Neuronal stem cell (in vitro differentiated cells): ENCODE results near the gene NINJ2.

Experiments
- DNase-seq: peaks from one replicate; pipeline ENCODE4 v3.0.0-alpha.2; 2013; ENCODE audit warnings: low spot score
- H2AFZ ChIP-seq: one replicate; pipeline ENCODE4 v1.6.1; 2013; ENCODE audit warnings: mild to moderate bottlenecking, low read length, inconsistent platforms
- H2AK5ac ChIP-seq: 2 replicates; pipeline ENCODE4 v1.6.1; 2013; ENCODE audit warnings: low read depth, mild to moderate bottlenecking, inconsistent platforms, low read length, moderate library complexity, mixed read lengths
- H2BK120ac ChIP-seq: 2 replicates; pipeline ENCODE4 v1.6.1; 2013; ENCODE audit warnings: low read depth, mild to moderate bottlenecking, inconsistent platforms, low read length, moderate library complexity, mixed read lengths
- H2BK12ac ChIP-seq: one replicate; pipeline ENCODE4 v1.6.1; 2013; ENCODE audit warnings: low read length, inconsistent platforms
- H2BK15ac ChIP-seq: 2 replicates; pipeline ENCODE4 v1.6.1; 2013; ENCODE audit warnings: mild to moderate bottlenecking, low read length, inconsistent platforms, mixed read lengths
- H2BK5ac ChIP-seq: one replicate; pipeline ENCODE4 v1.6.1; 2013; ENCODE audit warnings: inconsistent platforms, mild to moderate bottlenecking, low read length, moderate library complexity
- H3K14ac ChIP-seq: one replicate; pipeline ENCODE4 v1.6.1; 2013; ENCODE audit warnings: low read length, inconsistent platforms
- H3K18ac ChIP-seq: 2 replicates; pipeline ENCODE4 v1.6.1; 2013; ENCODE audit warnings: low read length, inconsistent platforms
- H3K23ac ChIP-seq: 2 replicates; pipeline ENCODE4 v1.6.1; 2013; ENCODE audit warnings: low read depth, mild to moderate bottlenecking, mixed read lengths, low read length, inconsistent platforms; ENCODE audit not compliant: poor library complexity
- H3K27ac ChIP-seq: replicated peaks from 3 replicates; pipeline ENCODE4 v1.5.1; 2013; ENCODE audit warnings: low read length, inconsistent platforms
- H3K27me3 ChIP-seq, 3 experiments: 2 replicates each; pipeline ENCODE4 v1.6.1; 2013; ENCODE audit warnings: low read length in 3 of 3, mild to moderate bottlenecking in 2 of 3, inconsistent platforms in 1 of 3, low read depth in 1 of 3, mixed read lengths in 1 of 3, moderate library complexity in 1 of 3; ENCODE audit not compliant: control insufficient read depth in 3 of 3, insufficient read depth in 3 of 3
- H3K36me3 ChIP-seq, 2 donors: replicated peaks in 1 of 2; 2 replicates each; pipeline ENCODE4 v1.6.1; 2013; ENCODE audit warnings: low read length in 2 of 2; ENCODE audit not compliant: control insufficient read depth in 2 of 2, insufficient read depth in 2 of 2
- H3K4ac ChIP-seq: 2 replicates; pipeline ENCODE4 v1.6.1; 2013; ENCODE audit warnings: inconsistent platforms, mild to moderate bottlenecking, low read length, moderate library complexity
- H3K4me1 ChIP-seq, 2 donors: 1 replicate in 1 of 2; 2 replicates in 1 of 2; pipeline ENCODE4 v1.6.1; 2013; ENCODE audit warnings: low read length in 2 of 2, low read depth in 1 of 2; ENCODE audit not compliant: control insufficient read depth in 2 of 2, insufficient read depth in 1 of 2
- H3K4me2 ChIP-seq: one replicate; pipeline ENCODE4 v1.6.1; 2013; ENCODE audit warnings: mild to moderate bottlenecking, low read length, inconsistent platforms; ENCODE audit not compliant: insufficient read depth, poor library complexity, severe bottlenecking
- H3K4me3 ChIP-seq, 2 donors: 2 replicates each; pipeline ENCODE4 v1.5.1; 2013; ENCODE audit warnings: low read length in 2 of 2, mild to moderate bottlenecking in 2 of 2, inconsistent platforms in 1 of 2, moderate library complexity in 1 of 2
- H3K79me1 ChIP-seq: one replicate; pipeline ENCODE4 v1.6.1; 2013; ENCODE audit warnings: low read depth, mild to moderate bottlenecking, inconsistent platforms, low read length, moderate library complexity
- H3K9ac ChIP-seq: one replicate; pipeline ENCODE4 v1.6.1; 2013; ENCODE audit warnings: mild to moderate bottlenecking, low read depth, low read length, inconsistent platforms; ENCODE audit not compliant: poor library complexity
- H3K9me3 ChIP-seq, 2 donors: replicated peaks in 1 of 2; 2 replicates each; pipeline versions ENCODE3 to v1.6.1; 2013; ENCODE audit warnings: low read length in 2 of 2, mild to moderate bottlenecking in 2 of 2, inconsistent platforms in 1 of 2, low read depth in 1 of 2, mixed read lengths in 1 of 2, moderate library complexity in 1 of 2; ENCODE audit not compliant: control insufficient read depth in 2 of 2, insufficient read depth in 1 of 2
- H4K8ac ChIP-seq: one replicate; pipeline ENCODE4 v1.6.1; 2013; ENCODE audit warnings: low read depth, mild to moderate bottlenecking, inconsistent platforms, low read length, moderate library complexity
- H4K91ac ChIP-seq: one replicate; pipeline ENCODE4 v1.6.1; 2013; ENCODE audit warnings: low read length, low read depth, mild to moderate bottlenecking, inconsistent platforms; ENCODE audit not compliant: poor library complexity
- WGBS, 2 donors: extraction: QIAGEN DNeasy Blood & Tissue Kit; methylation state at CpG; one replicate each; pipeline ENCODE4 v1.1.7; 2013; ENCODE audit warnings: missing lambda C conversion rate in 2 of 2, mixed read lengths in 1 of 2; ENCODE audit not compliant: insufficient read length in 2 of 2, insufficient replicate concordance in 1 of 2; ENCODE audit errors: extremely low coverage in 2 of 2; 5-methylcytosine and 5-hydroxymethylcytosine counted together

Gene NINJ2

DNA sequence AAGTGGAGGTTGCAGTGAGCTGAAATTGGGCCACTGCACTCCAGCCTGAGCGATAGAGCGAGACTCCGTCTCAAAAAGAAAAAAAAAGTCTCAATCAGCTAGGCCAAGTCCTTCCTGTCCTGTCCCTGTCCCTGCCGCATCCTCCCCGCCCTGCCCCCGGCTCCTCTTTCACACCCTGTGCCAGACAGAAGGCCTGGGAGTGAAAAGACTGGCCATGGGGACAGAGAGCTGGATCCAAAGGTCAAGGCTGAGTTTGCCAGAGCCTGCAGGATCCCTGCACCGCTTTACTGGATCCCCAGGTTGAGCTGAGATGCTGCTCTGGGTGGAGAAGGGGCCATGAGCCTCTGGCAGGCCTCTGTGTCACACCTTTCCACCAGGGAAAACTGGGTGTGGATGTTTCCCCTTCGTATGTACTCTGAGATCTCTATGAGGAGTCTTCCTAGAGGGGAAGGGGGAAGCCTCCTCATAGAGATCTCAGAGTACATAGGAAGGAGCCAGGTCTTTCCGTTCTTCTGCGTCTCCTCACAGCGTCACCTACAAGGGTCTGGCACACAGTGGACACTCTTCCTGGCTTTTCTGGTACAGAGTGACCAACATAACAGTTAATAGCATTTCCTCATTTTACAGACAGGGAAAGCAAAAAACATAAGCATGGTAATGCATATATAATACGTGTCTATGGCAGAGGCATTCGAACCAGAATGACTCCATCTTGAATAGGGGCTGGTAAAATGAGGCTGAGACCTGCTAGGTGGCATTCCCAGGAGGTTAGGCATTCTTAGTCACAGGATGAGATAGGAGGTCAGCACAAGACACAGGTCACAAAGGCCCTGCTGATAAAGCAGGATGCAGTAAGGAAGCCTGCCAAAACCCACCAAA is 35.1 kb downstream of the NINJ2 start:
- DNase-seq = no peak
- Histone ChIP-seq H3K4me1 (peaks cover 5 to 12% of the 10 kb centered on the region in 2 donors), H3K4ac (no peak overlapping the region), H2BK12ac (no peak overlapping the region), H3K4me2 (no peak overlapping the region), H2BK120ac (no peak overlapping the region), H3K9me3 (no peaks in the 10 kb centered on the region), H2AK5ac (peak overlapping the region; percentile 17), H3K36me3 (no peaks in the 10 kb centered on the region), H3K23ac (no peak overlapping the region), H3K79me1 (no peaks in the 10 kb centered on the region), H4K91ac (no peak overlapping the region), H2AFZ (peak overlapping the region; percentile 3), H4K8ac (no peak overlapping the region), H3K27me3 (no peaks in the 10 kb centered on the region), H2BK15ac (no peak overlapping the region), H2BK5ac (no peak overlapping the region), H3K14ac (no peak overlapping the region), H3K4me3 (no peak overlapping the region), H3K27ac (no peak overlapping the region), H3K9ac (no peak overlapping the region), H3K18ac (no peak overlapping the region)
- no CpG with 5 or more reads among the region's 13 CpGs for WGBS, 2 donors

DNA sequence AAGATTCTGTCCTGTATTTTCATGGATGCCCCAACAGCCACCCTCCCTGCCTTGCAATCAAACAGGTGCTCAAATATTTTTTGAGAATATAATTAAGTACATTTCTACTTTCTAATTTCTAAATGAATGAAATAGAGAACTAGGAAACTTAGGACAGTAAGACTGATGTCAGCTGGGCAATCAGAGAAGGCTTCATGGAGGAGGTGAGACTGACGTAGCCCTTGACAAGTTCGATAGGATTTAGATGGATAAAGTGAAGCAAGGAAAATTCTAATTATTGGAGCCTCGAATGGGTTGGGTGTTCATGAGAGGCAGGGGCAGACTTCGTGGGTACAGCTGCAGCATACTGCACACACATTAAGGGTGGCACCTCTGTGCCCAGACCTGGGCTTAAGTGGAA is 36.0 kb downstream of the NINJ2 start:
- Histone ChIP-seq H4K91ac (no peak overlapping the region), H2AFZ (no peak overlapping the region)
- WGBS, 2 donors = no CpG with 5 or more reads among the region's 4 CpGs

DNA sequence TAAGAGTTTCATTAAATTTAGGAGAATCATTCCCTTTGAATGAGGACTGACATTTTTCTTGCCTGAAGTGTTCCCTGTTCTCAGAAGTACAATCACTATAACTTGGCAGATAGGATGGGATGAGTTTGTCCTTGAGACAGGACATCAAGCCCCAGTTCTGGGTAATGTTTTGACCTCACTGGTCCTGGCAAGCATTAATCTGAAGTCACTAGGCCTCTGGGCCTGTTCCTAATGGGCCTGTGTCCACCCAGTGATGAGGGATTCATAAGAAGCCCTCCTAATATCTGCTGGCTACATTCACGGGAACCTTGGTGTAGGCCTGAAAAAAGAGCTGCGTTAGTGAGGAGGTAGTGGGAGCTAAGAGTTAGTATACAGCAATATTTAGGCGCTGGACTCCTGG is 37.2 kb downstream of the NINJ2 start:
- no CpG with 5 or more reads among the region's 3 CpGs for WGBS, 2 donors
- no peak overlapping the region for H3K14ac ChIP-seq
- H2BK12ac ChIP-seq = no peak overlapping the region
- no peak overlapping the region for H3K18ac ChIP-seq
- no peak overlapping the region for H4K8ac ChIP-seq
- H3K4me1 ChIP-seq = peaks cover 0 to 2% of the 10 kb centered on the region in 2 donors
- no peak overlapping the region for H4K91ac ChIP-seq
- no peaks in the 10 kb centered on the region for H3K79me1 ChIP-seq
- no peak overlapping the region for H2AFZ ChIP-seq
- H3K4ac ChIP-seq = no peak overlapping the region
- H3K4me3 ChIP-seq = no peak overlapping the region
- no peak overlapping the region for H2BK15ac ChIP-seq
- no peak overlapping the region for H2AK5ac ChIP-seq
- no peaks in the 10 kb centered on the region for H3K9me3 ChIP-seq
- H2BK120ac ChIP-seq = no peak overlapping the region
- no peak overlapping the region for H3K27ac ChIP-seq
- DNase-seq = no peak
- no peaks in the 10 kb centered on the region for H3K27me3 ChIP-seq
- H3K36me3 ChIP-seq = no peaks in the 10 kb centered on the region
- H2BK5ac ChIP-seq = no peak overlapping the region
- H3K9ac ChIP-seq = no peak overlapping the region
- H3K23ac ChIP-seq = no peak overlapping the region
- H3K4me2 ChIP-seq = no peak overlapping the region

More for the DNA sequence above, 36.0 kb downstream of the NINJ2 start:
- H3K4me3 ChIP-seq = no peak overlapping the region
- DNase-seq = no peak
- no peaks in the 10 kb centered on the region for H3K36me3 ChIP-seq
- no peak overlapping the region for H2BK15ac ChIP-seq
- H3K27me3 ChIP-seq = no peaks in the 10 kb centered on the region
- H3K14ac ChIP-seq = no peak overlapping the region
- H2BK12ac ChIP-seq = no peak overlapping the region
- no peak overlapping the region for H3K4ac ChIP-seq
- H3K79me1 ChIP-seq = no peaks in the 10 kb centered on the region
- H3K18ac ChIP-seq = no peak overlapping the region
- H3K9me3 ChIP-seq = no peaks in the 10 kb centered on the region
- H3K4me1 ChIP-seq = peaks cover 3 to 8% of the 10 kb centered on the region in 2 donors
- H3K27ac ChIP-seq = no peak overlapping the region
- no peak overlapping the region for H3K23ac ChIP-seq
- H4K8ac ChIP-seq = no peak overlapping the region
- no peak overlapping the region for H3K4me2 ChIP-seq
- H2BK120ac ChIP-seq = no peak overlapping the region
- H2BK5ac ChIP-seq = no peak overlapping the region
- peak overlapping the region; percentile 17 for H2AK5ac ChIP-seq
- H3K9ac ChIP-seq = no peak overlapping the region

DNA sequence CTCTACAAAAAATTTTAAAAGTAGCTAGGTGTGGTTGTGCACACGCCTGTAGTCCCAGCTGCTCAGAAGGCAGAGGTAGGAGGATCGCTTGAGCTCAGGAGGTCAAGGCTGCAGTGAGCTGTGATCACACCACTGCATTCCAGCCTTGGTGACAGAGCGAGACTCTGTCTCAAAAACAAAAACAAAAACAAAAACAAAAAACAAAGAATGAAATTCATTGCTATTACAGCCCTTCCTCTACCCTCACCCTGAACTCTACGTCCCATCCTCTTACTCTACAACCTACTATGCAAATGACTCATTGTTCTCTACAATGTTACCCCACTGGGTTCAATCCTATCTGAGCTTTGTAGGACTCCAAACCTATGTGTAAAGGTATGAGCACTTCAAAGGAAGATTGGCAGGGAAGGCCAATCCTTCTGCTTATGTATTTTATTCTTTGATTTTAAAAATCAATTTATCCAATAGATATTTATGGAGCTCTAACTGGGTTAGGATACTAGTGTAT is 39.3 kb downstream of the NINJ2 start:
- no peak for DNase-seq
- Histone ChIP-seq H3K9me3 (no peaks in the 10 kb centered on the region), H3K27me3 (peaks cover 0 to 12% (median 0%) of the 10 kb centered on the region in 3 experiments), H3K4ac (no peak overlapping the region), H2BK5ac (no peak overlapping the region), H4K91ac (no peak overlapping the region), H3K18ac (no peak overlapping the region), H2AFZ (no peak overlapping the region), H2BK120ac (no peak overlapping the region), H4K8ac (no peak overlapping the region), H3K27ac (no peak overlapping the region), H3K36me3 (no peaks in the 10 kb centered on the region), H3K4me2 (no peak overlapping the region), H3K23ac (no peak overlapping the region), H3K14ac (no peak overlapping the region), H3K4me1 (peaks cover 0 to 2% of the 10 kb centered on the region in 2 donors), H2BK12ac (no peak overlapping the region), H2AK5ac (no peak overlapping the region), H3K4me3 (no peak overlapping the region), H3K79me1 (no peaks in the 10 kb centered on the region), H3K9ac (no peak overlapping the region), H2BK15ac (no peak overlapping the region)
- WGBS, 2 donors = 100% methylated on average over 1 of the region's 4 CpGs; no CpG with 5 or more reads in 1 of the 2 donors
